Measurements from ENCODE around the gene MAFG. TPM values are rescaled to one million over a fixed set of nuclear protein-coding genes. Genes with fewer than 3 reads are reported as not detected.
A peak's percentile ranks its signal among the peaks of the same experiment; 100 is the strongest.

MAFG gene
- total RNA-seq (2014; rRNA removed; shearing (Covaris generic)): 32.0 and 33.4 TPM in 2 replicates
- 17.2 and 21.7 TPM in 2 replicates for polyA plus RNA-seq (2016; fragmentation: Nextera tagmentation; extraction: Ambion mirVana)
- long read RNA-seq, full-length matches to known transcripts: 5 of 6 reads
- long read RNA-seq, partial matches to known transcripts: 0 of 6 reads
- long read RNA-seq, other reads (novel, unspliced or antisense): 1 of 6 reads

- Histone ChIP-seq H3K27ac (ENCODE audit: low read depth) (peak within 1 kb of the TSS; percentile 92; the same call in 1 of the 2 replicates), H2AFZ (peak within 1 kb of the TSS; percentile 86), H4K20me1 (replicated peaks; ENCODE audit: insufficient read depth) (peaks cover 4% of the 10 kb centered on the region), H3K9me2 (ENCODE audit: insufficient read depth) (no peaks in the 10 kb centered on the region), H3K27me3 (ENCODE audit: insufficient read depth) (peaks cover 10% of the 10 kb centered on the region; the same call in 1 of the 2 replicates), H3K4me1 (ENCODE audit: insufficient read depth) (peaks cover 26% of the 10 kb centered on the region; the same call in 1 of the 2 replicates), H3K4me3 (peak within 1 kb of the TSS; percentile 85), H3K36me3 (ENCODE audit: insufficient read depth) (no peaks in the 10 kb centered on the region), H3F3A (replicated peaks; ENCODE audit: low read depth) (peaks cover 29% of the 10 kb centered on the region), H3K4me2 (peak within 1 kb of the TSS; percentile 96), H3K79me2 (replicated peaks; ENCODE audit: insufficient read depth) (peaks cover 40% of the 10 kb centered on the region)
- Mint-ChIP-seq H3K36me3 (ENCODE audit: low read depth) (peaks cover 8% of the 10 kb centered on the region), H3K9me3 (no peaks in the 10 kb centered on the region), H3K4me3 (peak within 1 kb of the TSS; percentile 85), H3K27ac (peak within 1 kb of the TSS; percentile 88), H3K27me3 (ENCODE audit: insufficient read depth, low read depth, poor library complexity) (peaks cover 26% of the 10 kb centered on the region), H3K4me1 (peaks cover 31% of the 10 kb centered on the region)
- DNase-seq (ENCODE audit: low spot score) (peak; percentile 97), ATAC-seq (peak; percentile 31)
- TF ChIP-seq ETS1 (IDR thresholded peaks at IDR 0.05) (no peak), EZH2phosphoT487 (IDR thresholded peaks at IDR 0.05; ENCODE audit: unreplicated experiment) (no peak), POLR2AphosphoS5 (IDR thresholded peaks at IDR 0.05; ENCODE audit: low read depth) (peak; percentile 64), EZH2 (IDR thresholded peaks at IDR 0.05; ENCODE audit: low read depth, unreplicated experiment) (no peak), STAT1 (IDR thresholded peaks at IDR 0.05; ENCODE audit: unreplicated experiment) (no peak), NANOG (IDR thresholded peaks at IDR 0.05; ENCODE audit: borderline replicate concordance) (no peak), ZNF462 (CRISPR knock-in tag; IDR thresholded peaks at IDR 0.05) (no peak), ZNF331 (CRISPR knock-in tag; IDR thresholded peaks at IDR 0.05; ENCODE audit: low read depth) (no peak), ZNF114 (CRISPR knock-in tag; IDR thresholded peaks at IDR 0.05) (no peak), CREB1 (CRISPR knock-in tag; IDR thresholded peaks at IDR 0.05; ENCODE audit: low read depth) (peak; percentile 81), CTCF (conservative IDR thresholded peaks at IDR 0.05; ENCODE audit: low read depth in 2 of 2) (peak; percentile 38 to 62), REST (IDR thresholded peaks at IDR 0.05; ENCODE audit: unreplicated experiment) (no peak)
These were observed at the start of gene MAFG for GRCh38 chr17:81927653-81928543. Gene MAFG (minus strand): TSS chr17:81927735. CDS start chr17:81923185, 4,550 bp downstream.
